GM21360 (cell line): ENCODE results near the gene WWTR1.

Experiments
- ATAC-seq: cut with Tn5 transposase; IDR thresholded peaks from one replicate; pipeline ENCODE4 v1.9.1; 2021; ENCODE audit warnings: mild to moderate bottlenecking, moderate library complexity; ENCODE audit not compliant: unreplicated experiment

WWTR1 gene

GRCh38 chr3:149572796-149573414 is 84.9 kb downstream of the WWTR1 start:
- no peak for ATAC-seq

GRCh38 chr3:149571381-149571780 is 86.4 kb downstream of the WWTR1 start:
- ATAC-seq, result no peak

GRCh38 chr3:149570016-149570415 is 87.8 kb downstream of the WWTR1 start:
- ATAC-seq, result no peak

GRCh38 chr3:149567381-149567780 is 90.4 kb downstream of the WWTR1 start:
- ATAC-seq, result no peak

- ATAC-seq, result no peak
Observed at GRCh38 chr3:149566292-149566975, 91.4 kb downstream of the WWTR1 start.

- ATAC-seq, result no peak
Observed at GRCh38 chr3:149564079-149564478, 93.7 kb downstream of the WWTR1 start.

- no peak for ATAC-seq
Observed at GRCh38 chr3:149563114-149563513, 94.7 kb downstream of the WWTR1 start.

- no peak for ATAC-seq
Observed at GRCh38 chr3:149560617-149561016, 97.2 kb downstream of the WWTR1 start.

- no peak for ATAC-seq
Observed at GRCh38 chr3:149560001-149560400, 97.8 kb downstream of the WWTR1 start.

GRCh38 chr3:149559525-149559924 is 98.3 kb downstream of the WWTR1 start:
- no peak for ATAC-seq

GRCh38 chr3:149555927-149556326 is 101.9 kb downstream of the WWTR1 start:
- no peak for ATAC-seq

GRCh38 chr3:149554826-149555225 is 103.0 kb downstream of the WWTR1 start:
- ATAC-seq, result no peak

GRCh38 chr3:149553781-149554451 is 103.9 kb downstream of the WWTR1 start:
- no peak for ATAC-seq

- ATAC-seq, result no peak
Observed at GRCh38 chr3:149552700-149553099, 105.1 kb downstream of the WWTR1 start.

- ATAC-seq, result no peak
Observed at GRCh38 chr3:149551500-149551899, 106.3 kb downstream of the WWTR1 start.

- ATAC-seq, result no peak
Observed at GRCh38 chr3:149548669-149549065, 109.2 kb downstream of the WWTR1 start.

GRCh38 chr3:149547954-149548668 is 109.7 kb downstream of the WWTR1 start:
- ATAC-seq, result no peak

GRCh38 chr3:149547413-149547812 is 110.4 kb downstream of the WWTR1 start:
- ATAC-seq, result no peak

GRCh38 chr3:149545049-149545448 is 112.8 kb downstream of the WWTR1 start:
- no peak for ATAC-seq

GRCh38 chr3:149542375-149543312 is 115.2 kb downstream of the WWTR1 start:
- ATAC-seq, result no peak
